ENCODE data around the gene SMIM5.

Gene SMIM5

GRCh38 chr17:75672011-75672410 lies 38.8 kb downstream of the SMIM5 start:
- DNase-seq = no peak

GRCh38 chr17:75673487-75673886 lies 40.3 kb downstream of the SMIM5 start:
- DNase-seq = no peak

GRCh38 chr17:75676461-75676860 lies 43.2 kb downstream of the SMIM5 start:
- DNase-seq = no peak

- DNase-seq = no peak
These were observed 46.5 kb downstream of the SMIM5 start for GRCh38 chr17:75679706-75680211.

GRCh38 chr17:75680431-75680830 lies 47.2 kb downstream of the SMIM5 start:
- no peak for DNase-seq

- DNase-seq = no peak
These were observed 48.1 kb downstream of the SMIM5 start for GRCh38 chr17:75681289-75681688.

GRCh38 chr17:75683583-75683982 lies 50.3 kb downstream of the SMIM5 start:
- no peak for DNase-seq

- DNase-seq = no peak
These were observed 51.0 kb downstream of the SMIM5 start for GRCh38 chr17:75684249-75684648.

GRCh38 chr17:75684924-75685323 lies 51.7 kb downstream of the SMIM5 start:
- no peak for DNase-seq

GRCh38 chr17:75685499-75685898 lies 52.3 kb downstream of the SMIM5 start:
- DNase-seq = no peak

- DNase-seq = no peak
These were observed 55.1 kb downstream of the SMIM5 start for GRCh38 chr17:75688209-75688825.

GRCh38 chr17:75689441-75689873 lies 56.2 kb downstream of the SMIM5 start:
- no peak for DNase-seq

Data from NCI-H446 treated with DMSO at 0.1 percent for 48 hours (cell line).